ENCODE results near the gene NELFB. TPM values are rescaled to one million over a fixed set of nuclear protein-coding genes. Genes with fewer than 3 reads are reported as not detected.

Gene NELFB
- total RNA-seq, 2 experiments from 2014 or later: 62.6 to 74.8 TPM

DNA sequence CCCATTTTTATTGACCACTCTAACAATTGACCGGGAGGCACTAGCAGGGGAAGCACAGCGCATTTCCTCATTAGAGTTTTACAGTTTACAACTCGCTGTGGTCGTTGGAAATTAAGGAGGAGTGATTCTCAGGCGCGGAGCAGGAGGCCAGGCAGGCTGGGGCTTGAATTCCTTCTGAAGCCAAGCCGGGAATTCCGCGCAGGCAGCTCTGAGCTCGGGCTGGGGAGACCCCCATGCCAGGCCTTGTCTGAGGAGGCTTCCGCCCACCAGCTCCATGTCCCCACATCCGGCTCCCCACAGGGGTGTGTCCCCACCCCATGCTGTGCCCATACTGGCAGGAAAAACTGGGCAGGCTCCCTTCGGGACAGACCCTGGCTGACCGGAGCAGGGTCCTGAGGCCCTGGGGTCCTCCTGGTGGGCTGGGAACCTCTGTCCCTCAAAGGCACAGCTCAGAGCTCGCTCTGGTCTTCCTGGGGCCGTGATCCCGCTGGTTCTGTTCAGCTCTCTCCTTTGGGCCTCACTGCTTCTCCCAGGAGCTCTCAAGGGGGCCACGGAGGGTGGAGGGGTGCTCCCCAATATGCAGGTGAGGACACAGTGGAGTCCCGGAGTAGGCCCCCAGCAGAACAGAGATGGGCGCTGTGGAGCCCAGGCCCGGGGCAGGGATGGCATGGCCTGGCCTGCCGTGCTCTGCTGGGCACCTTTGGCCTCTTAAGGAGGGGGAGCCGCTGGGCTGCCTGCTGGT, 48.2 kb downstream of the NELFB start:
- DNase-seq (ENCODE audit: low spot score): no peak
- no TSS peak for BruUV-seq (replicated peaks)
- peaks cover 45% of the 10 kb centered on the region for H3K4me1 ChIP-seq (ENCODE audit: insufficient read depth, low read length, poor library complexity, severe bottlenecking)
- no peak overlapping the region for H2AFZ ChIP-seq (ENCODE audit: low read length)
- no peaks in the 10 kb centered on the region for H3K9me2 ChIP-seq (ENCODE audit: insufficient read depth, low read length)
- no peak overlapping the region for H3K27ac ChIP-seq (ENCODE audit: low read depth, low read length, poor library complexity, severe bottlenecking)
- POLR2A ChIA-PET: no interaction called here
- no peaks in the 10 kb centered on the region for H3K36me3 ChIP-seq (ENCODE audit: insufficient read depth, low read length)
- TF ChIP-seq EZH2phosphoT487 (IDR thresholded peaks at IDR 0.05; ENCODE audit: borderline replicate concordance, low read depth, low read length): no peak
- TF ChIP-seq, protein P1, sequence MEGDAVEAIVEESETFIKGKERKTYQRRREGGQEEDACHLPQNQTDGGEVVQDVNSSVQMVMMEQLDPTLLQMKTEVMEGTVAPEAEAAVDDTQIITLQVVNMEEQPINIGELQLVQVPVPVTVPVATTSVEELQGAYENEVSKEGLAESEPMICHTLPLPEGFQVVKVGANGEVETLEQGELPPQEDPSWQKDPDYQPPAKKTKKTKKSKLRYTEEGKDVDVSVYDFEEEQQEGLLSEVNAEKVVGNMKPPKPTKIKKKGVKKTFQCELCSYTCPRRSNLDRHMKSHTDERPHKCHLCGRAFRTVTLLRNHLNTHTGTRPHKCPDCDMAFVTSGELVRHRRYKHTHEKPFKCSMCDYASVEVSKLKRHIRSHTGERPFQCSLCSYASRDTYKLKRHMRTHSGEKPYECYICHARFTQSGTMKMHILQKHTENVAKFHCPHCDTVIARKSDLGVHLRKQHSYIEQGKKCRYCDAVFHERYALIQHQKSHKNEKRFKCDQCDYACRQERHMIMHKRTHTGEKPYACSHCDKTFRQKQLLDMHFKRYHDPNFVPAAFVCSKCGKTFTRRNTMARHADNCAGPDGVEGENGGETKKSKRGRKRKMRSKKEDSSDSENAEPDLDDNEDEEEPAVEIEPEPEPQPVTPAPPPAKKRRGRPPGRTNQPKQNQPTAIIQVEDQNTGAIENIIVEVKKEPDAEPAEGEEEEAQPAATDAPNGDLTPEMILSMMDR (conservative IDR thresholded peaks at IDR 0.05; ENCODE audit: low read length): no peak
- no peaks in the 10 kb centered on the region for H3K79me2 ChIP-seq (ENCODE audit: insufficient read depth, low read depth, low read length)
- no peak overlapping the region; the same call in 1 of the 2 replicates for H3K4me2 ChIP-seq (ENCODE audit: low read length)
- no peaks in the 10 kb centered on the region for H4K20me1 ChIP-seq (ENCODE audit: insufficient read depth, low read length)
- H3K9me3 ChIP-seq (ENCODE audit: low read length): no peaks in the 10 kb centered on the region
- H3K4me3 ChIP-seq (ENCODE audit: low read depth, low read length, poor library complexity, severe bottlenecking): no peak overlapping the region
- intact Hi-C loops (cut with micrococcal nuclease; ENCODE audit: unreplicated experiment): loop anchor here (5.0 kb wide), 1 partner anchor 144 kb away; no protein-coding TSS in a partner anchor
- CTCF ChIA-PET (ENCODE audit: unreplicated experiment): interaction anchor here (0.6 kb wide), 1 partner anchor 23 kb away, joined by 4 read pairs; no protein-coding TSS in a partner anchor

- DNase-seq (ENCODE audit: low spot score): no peak
Measured at GRCh38 chr9:137303893-137304382, 48.8 kb downstream of the NELFB start.

More at GRCh38 chr9:137303893-137304382, 48.8 kb downstream of the NELFB start:
- H4K20me1 ChIP-seq (ENCODE audit: insufficient read depth, low read length): no peaks in the 10 kb centered on the region
- no TSS peak for BruUV-seq (replicated peaks)
- H3K4me3 ChIP-seq (ENCODE audit: low read depth, low read length, poor library complexity, severe bottlenecking): no peak overlapping the region
- H3K9me2 ChIP-seq (ENCODE audit: insufficient read depth, low read length): no peaks in the 10 kb centered on the region
- POLR2A ChIA-PET: no interaction called here
- H3K36me3 ChIP-seq (ENCODE audit: insufficient read depth, low read length): no peaks in the 10 kb centered on the region
- H3K27ac ChIP-seq (ENCODE audit: low read depth, low read length, poor library complexity, severe bottlenecking): no peak overlapping the region
- intact Hi-C loops (cut with micrococcal nuclease; ENCODE audit: unreplicated experiment): loop anchor here (5.0 kb wide), 1 partner anchor 143 kb away; no protein-coding TSS in a partner anchor
- CTCF ChIA-PET (ENCODE audit: unreplicated experiment): no interaction called here
- H3K79me2 ChIP-seq (ENCODE audit: insufficient read depth, low read depth, low read length): no peaks in the 10 kb centered on the region
- peaks cover 45% of the 10 kb centered on the region for H3K4me1 ChIP-seq (ENCODE audit: insufficient read depth, low read length, poor library complexity, severe bottlenecking)
- no peak for TF ChIP-seq EZH2phosphoT487 (IDR thresholded peaks at IDR 0.05; ENCODE audit: borderline replicate concordance, low read depth, low read length)
- TF ChIP-seq, protein P1 (conservative IDR thresholded peaks at IDR 0.05; ENCODE audit: low read length): no peak
- H3K4me2 ChIP-seq (ENCODE audit: low read length): no peak overlapping the region
- H2AFZ ChIP-seq (ENCODE audit: low read length): no peak overlapping the region
- H3K9me3 ChIP-seq (ENCODE audit: low read length): no peaks in the 10 kb centered on the region
